Measurements from ENCODE around the gene ANKK1.

DNA sequence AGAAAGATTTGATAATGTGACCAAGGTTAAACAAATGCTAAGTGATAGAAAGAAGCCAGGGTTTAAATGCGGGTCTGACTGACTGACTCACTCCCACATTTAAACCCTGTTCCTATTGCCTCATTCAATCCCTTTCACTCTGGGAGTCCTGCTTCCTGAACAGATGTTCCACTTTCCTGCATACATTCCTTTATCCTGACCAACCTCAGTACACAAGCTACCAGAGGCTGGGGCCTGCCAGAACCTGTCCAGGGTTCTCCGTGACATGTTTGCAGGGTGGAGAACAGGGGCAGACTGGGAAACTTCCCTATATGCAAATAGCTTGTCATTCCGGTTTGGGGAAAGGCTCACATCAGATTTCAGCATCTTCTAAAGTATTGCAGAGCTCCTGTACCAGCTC, 3.0 kb upstream of the ANKK1 start:
- TF ChIP-seq, protein P1, sequence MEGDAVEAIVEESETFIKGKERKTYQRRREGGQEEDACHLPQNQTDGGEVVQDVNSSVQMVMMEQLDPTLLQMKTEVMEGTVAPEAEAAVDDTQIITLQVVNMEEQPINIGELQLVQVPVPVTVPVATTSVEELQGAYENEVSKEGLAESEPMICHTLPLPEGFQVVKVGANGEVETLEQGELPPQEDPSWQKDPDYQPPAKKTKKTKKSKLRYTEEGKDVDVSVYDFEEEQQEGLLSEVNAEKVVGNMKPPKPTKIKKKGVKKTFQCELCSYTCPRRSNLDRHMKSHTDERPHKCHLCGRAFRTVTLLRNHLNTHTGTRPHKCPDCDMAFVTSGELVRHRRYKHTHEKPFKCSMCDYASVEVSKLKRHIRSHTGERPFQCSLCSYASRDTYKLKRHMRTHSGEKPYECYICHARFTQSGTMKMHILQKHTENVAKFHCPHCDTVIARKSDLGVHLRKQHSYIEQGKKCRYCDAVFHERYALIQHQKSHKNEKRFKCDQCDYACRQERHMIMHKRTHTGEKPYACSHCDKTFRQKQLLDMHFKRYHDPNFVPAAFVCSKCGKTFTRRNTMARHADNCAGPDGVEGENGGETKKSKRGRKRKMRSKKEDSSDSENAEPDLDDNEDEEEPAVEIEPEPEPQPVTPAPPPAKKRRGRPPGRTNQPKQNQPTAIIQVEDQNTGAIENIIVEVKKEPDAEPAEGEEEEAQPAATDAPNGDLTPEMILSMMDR (IDR thresholded peaks at IDR 0.05) = no peak
- TF ChIP-seq POLR2A (IDR thresholded peaks at IDR 0.05) (no peak), EP300 (IDR thresholded peaks at IDR 0.05; ENCODE audit: low read depth) (no peak), POLR2AphosphoS5 (IDR thresholded peaks at IDR 0.05) (no peak)

Data from transverse colon (tissue), 4 donors.